B cell (primary cell): Measurements from ENCODE around the gene RTTN. TPM values are rescaled to one million over a fixed set of nuclear protein-coding genes. Genes with fewer than 3 reads are reported as not detected.

Source experiments
- ATAC-seq: fragments of 200-7000 bp; cut with Tn5 transposase; one replicate; pipeline ENCODE4 v1.10.0; 2021; ENCODE audit warnings: low read depth, mild to moderate bottlenecking, moderate number of reproducible peaks, moderate library complexity
- CTCF ChIA-PET: fragments of 350-600 bp; sonication (Branson Sonifier 250); formaldehyde crosslinking; loops from one replicate; lab custom pipeline; 2021; ENCODE audit warnings: antibody characterized with exemption, inconsistent platforms; lab: Charles Lee
- POLR2A ChIA-PET: fragments of 350-600 bp; sonication (Branson Sonifier 250); formaldehyde crosslinking; loops from one replicate; lab custom pipeline; 2021; ENCODE audit warnings: antibody characterized with exemption; lab: Charles Lee
- DNase-seq: peaks from one replicate; pipeline ENCODE4 v3.0.0; 2013
- H2AFZ ChIP-seq: 2 replicates; pipeline ENCODE4 v1.6.1; 2012; ENCODE audit warnings: mild to moderate bottlenecking, low read depth, low read length; ENCODE audit not compliant: insufficient read depth, poor library complexity, severe bottlenecking
- H3K27ac ChIP-seq, 2 donors: 1 replicate in 1 of 2; 2 replicates in 1 of 2; pipeline ENCODE4 v1.5.1; 2012 to 2013; ENCODE audit warnings: low read length in 2 of 2, mild to moderate bottlenecking in 2 of 2, moderate library complexity in 1 of 2
- H3K27me3 ChIP-seq, 4 experiments: fragments of 200-600 bp in 1 of 4; sonication (generic) in 1 of 4; replicated peaks in 1 of 4; 1 replicate in 2 of 4; 2 replicates in 2 of 4; pipeline versions ENCODE4 v1.6.1 to v1.7.0; 2013 to 2016; ENCODE audit warnings: low read length in 3 of 4, mild to moderate bottlenecking in 2 of 4, mixed read lengths in 1 of 4, moderate library complexity in 1 of 4; ENCODE audit not compliant: insufficient read depth in 4 of 4, control insufficient read depth in 3 of 4; ENCODE audit errors: control extremely low read depth in 1 of 4
- H3K36me3 ChIP-seq, 2 experiments: replicated peaks in 1 of 2; 1 replicate in 1 of 2; 2 replicates in 1 of 2; pipeline versions ENCODE4 v1.6.1 to v1.7.1; 2013; ENCODE audit warnings: low read length in 1 of 2; ENCODE audit not compliant: insufficient read depth in 2 of 2, control insufficient read depth in 1 of 2; ENCODE audit errors: control extremely low read depth in 1 of 2, extremely low read depth in 1 of 2
- H3K4me1 ChIP-seq, 2 donors: fragments of 200-600 bp in 1 of 2; sonication (generic) in 1 of 2; 1 replicate in 1 of 2; 2 replicates in 1 of 2; pipeline versions ENCODE4 v1.5.1 to v1.6.1; 2013 to 2017; ENCODE audit warnings: low read length in 2 of 2; ENCODE audit not compliant: control insufficient read depth in 2 of 2, insufficient read depth in 2 of 2
- H3K4me2 ChIP-seq: replicated peaks from 2 replicates; pipeline ENCODE3; 2012; ENCODE audit warnings: mild to moderate bottlenecking, low read depth, low read length; ENCODE audit not compliant: poor library complexity, severe bottlenecking
- H3K4me3 ChIP-seq, 5 experiments: fragments of 200-600 bp in 1 of 5; sonication (generic) in 1 of 5; 1 replicate in 3 of 5; 2 replicates in 2 of 5; pipeline versions ENCODE4 v1.5.1 to v1.7.0; 2011 to 2016; ENCODE audit warnings: low read length in 4 of 5, mild to moderate bottlenecking in 4 of 5, low read depth in 2 of 5, control low read depth in 1 of 5, moderate library complexity in 1 of 5; ENCODE audit not compliant: insufficient read depth in 1 of 5; ENCODE audit errors: control extremely low read depth in 1 of 5, extremely low read depth in 1 of 5
- H3K79me2 ChIP-seq: fragments of 200-600 bp; sonication (generic); one replicate; pipeline ENCODE4 v1.6.0; 2016; ENCODE audit warnings: low read length; ENCODE audit not compliant: control insufficient read depth, insufficient read depth
- H3K9ac ChIP-seq: fragments of 200-600 bp; sonication (generic); 2 replicates; pipeline ENCODE4 v1.6.1; 2017; ENCODE audit warnings: mild to moderate bottlenecking, low read length, moderate library complexity
- H3K9me3 ChIP-seq, 3 donors: one replicate each; pipeline versions ENCODE4 v1.6.1 to v1.7.1; 2013; ENCODE audit warnings: low read length in 2 of 3; ENCODE audit not compliant: control insufficient read depth in 2 of 3, insufficient read depth in 1 of 3; ENCODE audit errors: control extremely low read depth in 1 of 3
- H4K20me1 ChIP-seq: 2 replicates; pipeline ENCODE4 v1.6.0; 2012; ENCODE audit warnings: mild to moderate bottlenecking, low read length; ENCODE audit not compliant: insufficient read depth, control insufficient read depth, poor library complexity, severe bottlenecking
- H3K27ac Mint-ChIP-seq: one replicate; pipeline ENCODE4 v1.8.0; 2021; ENCODE audit warnings: mixed read lengths
- H3K27me3 Mint-ChIP-seq: one replicate; pipeline ENCODE4 v1.8.0; 2021; ENCODE audit warnings: mixed read lengths
- H3K4me1 Mint-ChIP-seq: one replicate; pipeline ENCODE4 v1.8.0; 2021; ENCODE audit warnings: mixed read lengths
- H3K4me3 Mint-ChIP-seq: one replicate; pipeline ENCODE4 v1.8.0; 2021; ENCODE audit warnings: mixed read lengths
- H3K9me3 Mint-ChIP-seq: one replicate; pipeline ENCODE4 v1.8.0; 2022; ENCODE audit warnings: mixed read lengths; ENCODE audit not compliant: insufficient read depth
- EZH2 ChIP-seq: IDR thresholded peaks from 2 replicates; pipeline ENCODE4 v1.6.1; 2012; ENCODE audit warnings: borderline replicate concordance, low read depth, mild to moderate bottlenecking, moderate library complexity, low read length; ENCODE audit not compliant: insufficient read depth, poor library complexity, severe bottlenecking
- WGBS: methylation state at CpG from one replicate; pipeline ENCODE4 v1.1.5; 2013; ENCODE audit warnings: missing lambda C conversion rate; ENCODE audit not compliant: insufficient coverage; 5-methylcytosine and 5-hydroxymethylcytosine counted together
- intact Hi-C: fragments of 100-400 bp; cut with micrococcal nuclease; formaldehyde crosslinking; loops from one replicate; pipeline ENCODE4 v1.10.0; 2022
- polyA plus RNA-seq: library from polyadenylated mRNA; depleted of rRNA; stranded (reverse); fragments of >200 nt; gene quantifications from 2 replicates; pipeline ENCODE4 v1.2.3, GENCODE V29; 2012
- total RNA-seq, 2 donors: library from RNA; stranded (reverse); fragments of 120-200 nt in 1 of 2; gene quantifications; 1 replicate in 1 of 2; 2 replicates in 1 of 2; pipeline versions ENCODE4 v1.2.3 to v1.2.4, GENCODE V29; 2013 to 2022
- TF ChIP-seq, protein P1 (sequence below): fragments of 200-600 bp; IDR thresholded peaks from one replicate; pipeline ENCODE4 v1.8.0; 2022; ENCODE audit warnings: antibody characterized with exemption, mild to moderate bottlenecking

The RTTN gene
- total and polyA plus RNA-seq, 2 donors (not counting 1 experiment from before 2014, with no cell fraction given) = 10.0 to 41.2 TPM

- DNase-seq = no peak
- no peak overlapping the region for H3K27ac Mint-ChIP-seq
- WGBS = no CpG with 5 or more reads among the region's 2 CpGs
- Histone ChIP-seq H4K20me1 (no peaks in the 10 kb centered on the region), H3K36me3 (peaks cover 3 to 4% of the 10 kb centered on the region in 2 experiments), H3K27ac (no peak overlapping the region), H3K9ac (no peak overlapping the region), H3K79me2 (no peaks in the 10 kb centered on the region), H3K4me1 (no peaks in the 10 kb centered on the region), H3K4me2 (no peak overlapping the region), H2AFZ (no peak overlapping the region), H3K27me3 (no peaks in the 10 kb centered on the region), H3K9me3 (no peaks in the 10 kb centered on the region), H3K4me3 (no peak overlapping the region)
- CTCF ChIA-PET = no interaction called here
- H3K4me1 Mint-ChIP-seq = no peaks in the 10 kb centered on the region
- no peak for TF ChIP-seq EZH2
- TF ChIP-seq, protein P1, sequence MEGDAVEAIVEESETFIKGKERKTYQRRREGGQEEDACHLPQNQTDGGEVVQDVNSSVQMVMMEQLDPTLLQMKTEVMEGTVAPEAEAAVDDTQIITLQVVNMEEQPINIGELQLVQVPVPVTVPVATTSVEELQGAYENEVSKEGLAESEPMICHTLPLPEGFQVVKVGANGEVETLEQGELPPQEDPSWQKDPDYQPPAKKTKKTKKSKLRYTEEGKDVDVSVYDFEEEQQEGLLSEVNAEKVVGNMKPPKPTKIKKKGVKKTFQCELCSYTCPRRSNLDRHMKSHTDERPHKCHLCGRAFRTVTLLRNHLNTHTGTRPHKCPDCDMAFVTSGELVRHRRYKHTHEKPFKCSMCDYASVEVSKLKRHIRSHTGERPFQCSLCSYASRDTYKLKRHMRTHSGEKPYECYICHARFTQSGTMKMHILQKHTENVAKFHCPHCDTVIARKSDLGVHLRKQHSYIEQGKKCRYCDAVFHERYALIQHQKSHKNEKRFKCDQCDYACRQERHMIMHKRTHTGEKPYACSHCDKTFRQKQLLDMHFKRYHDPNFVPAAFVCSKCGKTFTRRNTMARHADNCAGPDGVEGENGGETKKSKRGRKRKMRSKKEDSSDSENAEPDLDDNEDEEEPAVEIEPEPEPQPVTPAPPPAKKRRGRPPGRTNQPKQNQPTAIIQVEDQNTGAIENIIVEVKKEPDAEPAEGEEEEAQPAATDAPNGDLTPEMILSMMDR = no peak
- POLR2A ChIA-PET = no interaction called here
- no peak overlapping the region for H3K4me3 Mint-ChIP-seq
- no peaks in the 10 kb centered on the region for H3K27me3 Mint-ChIP-seq
- intact Hi-C loops = no loop called here
- no peaks in the 10 kb centered on the region for H3K9me3 Mint-ChIP-seq
- no peak for ATAC-seq
These were observed 159.3 kb downstream of the RTTN start for GRCh38 chr18:70046207-70046606.

GRCh38 chr18:70044632-70045031, 160.9 kb downstream of the RTTN start:
- Histone ChIP-seq H3K27me3 (no peaks in the 10 kb centered on the region), H3K4me3 (no peak overlapping the region), H3K9me3 (no peaks in the 10 kb centered on the region), H3K36me3 (peaks cover 0 to 3% of the 10 kb centered on the region in 2 experiments), H4K20me1 (no peaks in the 10 kb centered on the region), H3K27ac (no peak overlapping the region), H2AFZ (no peak overlapping the region), H3K9ac (no peak overlapping the region), H3K4me2 (no peak overlapping the region), H3K4me1 (no peaks in the 10 kb centered on the region), H3K79me2 (no peaks in the 10 kb centered on the region)
- H3K4me3 Mint-ChIP-seq = no peak overlapping the region
- H3K27ac Mint-ChIP-seq = no peak overlapping the region
- no peaks in the 10 kb centered on the region for H3K9me3 Mint-ChIP-seq
- TF ChIP-seq EZH2 = no peak
- TF ChIP-seq, protein P1 = no peak
- intact Hi-C loops = no loop called here
- DNase-seq (no peak), ATAC-seq (no peak)
- no peaks in the 10 kb centered on the region for H3K4me1 Mint-ChIP-seq
- ChIA-PET CTCF (interaction anchor here (0.6 kb wide), 1 partner anchor 451 kb away, joined by 6 read pairs; no protein-coding TSS in a partner anchor), POLR2A (no interaction called here)
- WGBS = no CpG with 5 or more reads among the region's 4 CpGs
- no peaks in the 10 kb centered on the region for H3K27me3 Mint-ChIP-seq
